RPMI8226 (cell line): ENCODE measurements around the gene LIMK2.

Experiments
- DNase-seq: peaks from one replicate; pipeline ENCODE4 v3.0.0-alpha.2; 2015

Gene LIMK2

GRCh38 chr22:31275576-31275975 lies 63.5 kb downstream of the LIMK2 start:
- no peak for DNase-seq

GRCh38 chr22:31276426-31277167 lies 64.5 kb downstream of the LIMK2 start:
- DNase-seq = no peak

DNA sequence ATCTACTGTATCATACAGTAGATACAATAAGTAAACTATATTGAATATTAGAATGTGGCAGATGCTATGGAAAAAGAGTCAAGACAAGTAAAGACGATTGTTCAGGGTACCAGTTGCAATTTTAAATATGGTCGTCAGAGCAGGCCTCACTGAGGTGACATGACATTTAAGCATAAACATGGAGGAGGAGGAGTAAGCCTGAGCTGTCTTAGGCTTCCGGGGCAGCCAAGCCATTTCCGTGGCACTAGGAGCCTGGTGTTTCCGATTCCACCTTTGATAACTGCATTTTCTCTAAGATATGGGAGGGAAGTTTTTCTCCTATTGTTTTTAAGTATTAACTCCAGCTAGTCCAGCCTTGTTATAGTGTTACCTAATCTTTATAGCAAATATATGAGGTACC lies 65.6 kb downstream of the LIMK2 start:
- no peak for DNase-seq

GRCh38 chr22:31278151-31278621 lies 66.1 kb downstream of the LIMK2 start:
- no peak for DNase-seq

DNA sequence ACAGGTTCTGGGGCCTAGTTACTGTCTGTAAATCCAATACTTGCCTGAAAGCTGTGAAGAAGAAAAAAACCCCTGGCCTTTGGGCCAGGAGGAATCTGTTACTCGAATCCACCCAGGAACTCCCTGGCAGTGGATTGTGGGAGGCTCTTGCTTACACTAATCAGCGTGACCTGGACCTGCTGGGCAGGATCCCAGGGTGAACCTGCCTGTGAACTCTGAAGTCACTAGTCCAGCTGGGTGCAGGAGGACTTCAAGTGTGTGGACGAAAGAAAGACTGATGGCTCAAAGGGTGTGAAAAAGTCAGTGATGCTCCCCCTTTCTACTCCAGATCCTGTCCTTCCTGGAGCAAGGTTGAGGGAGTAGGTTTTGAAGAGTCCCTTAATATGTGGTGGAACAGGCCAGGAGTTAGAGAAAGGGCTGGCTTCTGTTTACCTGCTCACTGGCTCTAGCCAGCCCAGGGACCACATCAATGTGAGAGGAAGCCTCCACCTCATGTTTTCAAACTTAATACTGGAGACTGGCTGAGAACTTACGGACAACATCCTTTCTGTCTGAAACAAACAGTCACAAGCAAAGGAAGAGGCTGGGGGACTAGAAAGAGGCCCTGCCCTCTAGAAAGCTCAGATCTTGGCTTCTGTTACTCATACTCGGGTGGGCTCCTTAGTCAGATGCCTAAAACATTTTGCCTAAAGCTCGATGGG lies 66.7 kb downstream of the LIMK2 start:
- no peak for DNase-seq

DNA sequence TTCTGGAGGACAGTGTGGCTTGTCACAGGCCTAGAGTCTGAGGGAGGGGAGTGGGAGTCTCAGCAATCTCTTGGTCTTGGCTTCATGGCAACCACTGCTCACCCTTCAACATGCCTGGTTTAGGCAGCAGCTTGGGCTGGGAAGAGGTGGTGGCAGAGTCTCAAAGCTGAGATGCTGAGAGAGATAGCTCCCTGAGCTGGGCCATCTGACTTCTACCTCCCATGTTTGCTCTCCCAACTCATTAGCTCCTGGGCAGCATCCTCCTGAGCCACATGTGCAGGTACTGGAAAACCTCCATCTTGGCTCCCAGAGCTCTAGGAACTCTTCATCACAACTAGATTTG lies 67.2 kb downstream of the LIMK2 start:
- no peak for DNase-seq

DNA sequence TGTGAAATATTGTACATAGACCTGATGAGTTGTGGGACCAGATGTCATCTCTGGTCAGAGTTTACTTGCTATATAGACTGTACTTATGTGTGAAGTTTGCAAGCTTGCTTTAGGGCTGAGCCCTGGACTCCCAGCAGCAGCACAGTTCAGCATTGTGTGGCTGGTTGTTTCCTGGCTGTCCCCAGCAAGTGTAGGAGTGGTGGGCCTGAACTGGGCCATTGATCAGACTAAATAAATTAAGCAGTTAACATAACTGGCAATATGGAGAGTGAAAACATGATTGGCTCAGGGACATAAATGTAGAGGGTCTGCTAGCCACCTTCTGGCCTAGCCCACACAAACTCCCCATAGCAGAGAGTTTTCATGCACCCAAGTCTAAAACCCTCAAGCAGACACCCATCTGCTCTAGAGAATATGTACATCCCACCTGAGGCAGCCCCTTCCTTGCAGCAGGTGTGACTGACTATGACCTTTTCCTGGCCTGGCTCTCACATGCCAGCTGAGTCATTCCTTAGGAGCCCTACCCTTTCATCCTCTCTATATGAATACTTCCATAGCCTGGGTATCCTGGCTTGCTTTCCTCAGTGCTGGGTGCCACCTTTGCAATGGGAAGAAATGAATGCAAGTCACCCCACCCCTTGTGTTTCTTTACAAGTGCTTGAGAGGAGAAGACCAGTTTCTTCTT lies 67.9 kb downstream of the LIMK2 start:
- DNase-seq = no peak

DNA sequence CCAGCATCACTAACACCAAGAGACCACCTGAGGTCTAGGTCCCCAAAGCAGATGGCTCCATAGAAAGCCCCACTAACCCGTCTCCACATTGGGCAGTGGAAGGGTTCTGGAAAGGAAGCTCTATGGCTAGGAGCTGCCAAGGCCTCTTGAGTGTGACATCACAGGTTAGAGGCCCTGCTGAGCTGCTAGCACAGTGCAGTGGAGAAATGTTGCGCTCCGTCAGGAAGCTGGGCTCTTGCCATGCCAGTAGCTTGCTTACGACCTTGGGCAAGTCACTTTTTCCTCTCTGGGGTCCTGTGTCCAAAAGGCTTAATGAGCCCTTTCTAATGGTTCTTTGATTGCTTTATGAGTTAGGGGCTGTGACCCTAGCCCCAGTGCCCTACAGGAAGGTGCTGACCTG lies 69.6 kb downstream of the LIMK2 start:
- no peak for DNase-seq

DNA sequence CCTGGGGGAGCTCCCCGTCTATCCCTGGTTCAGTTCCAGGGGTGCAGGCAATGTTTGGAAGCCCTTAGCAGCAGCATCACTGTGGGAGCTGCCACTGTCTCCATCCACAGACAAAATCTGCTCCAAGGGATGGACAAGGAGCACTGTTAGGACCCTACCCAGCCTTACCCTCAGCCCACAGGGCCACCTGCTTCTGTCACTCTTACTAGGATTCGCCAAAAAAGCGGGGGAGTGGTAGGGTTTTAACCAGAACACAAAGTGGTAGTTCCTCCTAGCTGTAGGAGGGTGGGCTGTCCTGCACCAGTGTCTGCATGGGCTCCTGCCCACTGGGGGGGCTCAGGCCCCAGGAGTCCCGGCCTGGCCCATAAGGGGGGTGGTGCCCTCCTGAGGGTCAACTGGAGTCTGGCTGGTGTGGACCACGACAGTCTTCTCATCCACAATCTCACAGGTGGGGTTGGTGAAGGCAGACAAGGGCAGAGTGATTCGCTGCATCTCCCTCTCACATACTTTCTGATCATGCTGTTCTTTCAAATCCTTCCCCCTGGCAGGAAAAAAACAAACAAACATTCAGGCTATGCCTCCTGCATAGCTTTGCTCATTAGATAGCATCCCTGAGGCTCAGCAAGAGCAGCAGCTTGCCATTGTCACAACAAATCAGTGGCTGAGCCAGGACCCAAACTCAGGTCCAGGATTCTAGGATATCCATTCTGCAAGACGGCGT lies 70.8 kb downstream of the LIMK2 start:
- DNase-seq = no peak

GRCh38 chr22:31284281-31285155 lies 72.4 kb downstream of the LIMK2 start:
- no peak for DNase-seq

DNA sequence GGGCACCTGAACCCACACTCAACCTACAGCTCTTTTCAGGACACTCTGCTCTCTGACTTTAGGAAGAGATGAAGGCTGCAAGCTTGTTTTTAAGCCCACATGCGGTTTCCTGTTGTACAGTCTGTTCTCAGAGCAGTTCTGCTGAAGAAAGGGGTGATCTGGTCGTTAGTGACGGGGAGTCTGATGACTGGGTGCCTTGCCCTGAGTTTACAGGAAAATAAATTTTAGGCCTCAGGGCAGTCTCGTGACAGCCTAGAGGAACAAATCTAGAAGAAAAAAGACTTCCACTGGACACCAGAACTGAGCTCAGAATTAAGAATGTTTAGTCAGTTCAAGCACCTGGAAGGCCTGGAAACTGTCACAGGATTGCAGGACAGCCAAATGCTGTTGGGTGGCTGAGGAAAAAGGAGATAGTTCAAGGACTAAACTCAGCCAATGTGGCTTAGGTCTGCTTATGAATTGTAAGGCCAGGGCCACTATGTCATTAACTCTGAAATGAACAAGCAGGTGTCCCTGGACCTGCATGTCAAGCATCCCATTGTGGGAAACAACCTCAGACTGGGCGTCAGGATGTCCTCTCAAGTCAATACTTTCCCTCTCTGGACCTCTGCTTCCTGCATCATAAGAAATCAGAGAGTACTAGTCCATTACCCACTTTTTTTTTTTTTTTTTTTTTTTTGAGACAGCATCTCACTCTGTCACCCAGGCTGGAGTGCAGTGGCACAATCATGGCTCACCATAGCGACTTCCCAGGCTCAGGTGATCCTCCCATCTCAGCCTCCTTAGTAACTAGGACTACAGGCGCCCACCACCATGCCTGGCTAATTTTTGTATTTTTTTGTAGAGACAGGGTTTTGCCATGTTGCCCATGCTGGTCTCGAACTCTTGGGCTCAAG lies 74.5 kb downstream of the LIMK2 start:
- no peak for DNase-seq

GRCh38 chr22:31287818-31288495 lies 75.9 kb downstream of the LIMK2 start:
- no peak for DNase-seq

- no peak for DNase-seq
Measured at GRCh38 chr22:31288496-31289240, 76.6 kb downstream of the LIMK2 start.

- DNase-seq = no peak
Measured at GRCh38 chr22:31289344-31289743, 77.2 kb downstream of the LIMK2 start.

GRCh38 chr22:31290494-31291471 lies 78.7 kb downstream of the LIMK2 start:
- DNase-seq = peak; percentile 96

- DNase-seq = peak; percentile 25
Measured at GRCh38 chr22:31291481-31292235, 79.6 kb downstream of the LIMK2 start.

- DNase-seq = peak; percentile 92
Measured at GRCh38 chr22:31292236-31292989, 80.3 kb downstream of the LIMK2 start, which contains the start of gene PIK3IP1. TSS of gene PIK3IP1 (minus strand) at chr22:31292488. CDS start at chr22:31292344, 144 bp downstream.
